GM18505 (cell line): ENCODE measurements around the gene PSME4.
"Not testable (repeated sequence)": the region's sequence is repeated elsewhere in the genome, so short reads cannot be mapped to it uniquely, and the experiment has no call there.

ENCODE experiments used
- ATAC-seq: cut with Tn5 transposase; IDR thresholded peaks from one replicate; pipeline ENCODE4 v1.9.1; 2021; ENCODE audit not compliant: unreplicated experiment
- POLR2A ChIP-seq: IDR thresholded peaks from 4 replicates; pipeline ENCODE4 v1.6.1; 2011; ENCODE audit warnings: borderline replicate concordance; ENCODE audit not compliant: insufficient read depth, insufficient read length; ENCODE audit errors: extremely low read depth

Gene PSME4

GRCh38 chr2:53827398-53828175 is 143.2 kb downstream of the PSME4 start:
- no peak for ATAC-seq

GRCh38 chr2:53826587-53827397 is 144.0 kb downstream of the PSME4 start:
- no peak for TF ChIP-seq POLR2A

More at GRCh38 chr2:53827398-53828175, 143.2 kb downstream of the PSME4 start:
- no peak for TF ChIP-seq POLR2A

GRCh38 chr2:53826030-53826410 is 144.8 kb downstream of the PSME4 start:
- no peak for TF ChIP-seq POLR2A
- no peak for ATAC-seq

More at GRCh38 chr2:53826587-53827397, 144.0 kb downstream of the PSME4 start:
- no peak for ATAC-seq

GRCh38 chr2:53823639-53824038 is 147.2 kb downstream of the PSME4 start:
- not testable (repeated sequence) for ATAC-seq

- TF ChIP-seq POLR2A, result no peak
Measured at GRCh38 chr2:53821810-53822209, 149.0 kb downstream of the PSME4 start.

GRCh38 chr2:53820711-53821110 is 150.1 kb downstream of the PSME4 start:
- TF ChIP-seq POLR2A, result no peak
- ATAC-seq, result no peak

More at GRCh38 chr2:53821810-53822209, 149.0 kb downstream of the PSME4 start:
- no peak for ATAC-seq

GRCh38 chr2:53820048-53820447 is 150.7 kb downstream of the PSME4 start:
- no peak for ATAC-seq

GRCh38 chr2:53819634-53820033 is 151.2 kb downstream of the PSME4 start:
- ATAC-seq, result no peak

More at GRCh38 chr2:53820048-53820447, 150.7 kb downstream of the PSME4 start:
- no peak for TF ChIP-seq POLR2A

GRCh38 chr2:53818854-53819435 is 151.8 kb downstream of the PSME4 start:
- ATAC-seq, result no peak
- no peak for TF ChIP-seq POLR2A

More at GRCh38 chr2:53819634-53820033, 151.2 kb downstream of the PSME4 start:
- no peak for TF ChIP-seq POLR2A
